Stimulated activated CD4-positive, alpha-beta T cell treated with anti-CD3 and anti-CD28 coated beads, Interleukin-4, amount 100 ng/mL, for 48 hours (primary cell): ENCODE results near the gene VPS72.

Experiments used
- DNase-seq, 2 donors: peaks; one replicate each; pipeline ENCODE4 v3.0.0-alpha.2; 2020; ENCODE audit warnings: low read depth in 2 of 2

VPS72 gene

DNA sequence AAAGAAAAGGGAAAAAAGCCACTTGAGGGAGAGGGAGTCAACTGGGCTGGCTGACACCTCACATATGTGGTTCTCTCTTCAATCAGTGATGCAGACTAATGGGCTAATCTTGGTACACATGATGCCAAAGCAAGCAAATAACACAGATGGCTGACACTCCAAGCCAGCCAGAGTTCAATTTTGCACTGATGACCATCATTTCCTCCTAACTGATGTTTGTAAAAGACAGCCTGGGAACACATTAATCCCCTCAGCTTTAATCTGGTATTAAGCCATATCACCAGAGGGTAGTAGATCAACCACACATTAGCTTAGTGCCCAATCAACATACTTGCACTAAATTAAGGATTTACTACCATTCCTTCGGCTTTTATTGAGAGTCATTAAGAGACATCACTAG, 2.8 kb downstream of the VPS72 start:
- DNase-seq: no peak

DNA sequence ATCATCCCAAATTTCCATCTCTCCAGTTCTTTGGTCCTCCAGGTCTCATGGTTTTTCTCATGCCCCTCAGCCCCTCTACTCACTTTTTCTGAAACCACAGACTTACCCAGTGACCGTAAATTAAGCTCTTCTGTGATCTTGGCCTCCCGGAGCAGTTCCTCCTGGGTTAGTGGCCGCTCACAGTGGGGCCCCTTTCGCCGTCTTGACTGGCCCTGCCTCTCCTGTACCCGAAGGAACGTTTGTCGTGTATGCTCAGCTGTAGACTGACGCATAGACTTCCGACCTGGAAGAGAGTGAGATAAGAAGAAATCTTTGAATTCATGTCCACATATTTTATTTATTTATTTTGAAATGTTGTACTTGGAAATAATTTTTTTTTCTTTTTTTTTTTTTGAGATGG, 5.8 kb downstream of the VPS72 start:
- no peak for DNase-seq

DNA sequence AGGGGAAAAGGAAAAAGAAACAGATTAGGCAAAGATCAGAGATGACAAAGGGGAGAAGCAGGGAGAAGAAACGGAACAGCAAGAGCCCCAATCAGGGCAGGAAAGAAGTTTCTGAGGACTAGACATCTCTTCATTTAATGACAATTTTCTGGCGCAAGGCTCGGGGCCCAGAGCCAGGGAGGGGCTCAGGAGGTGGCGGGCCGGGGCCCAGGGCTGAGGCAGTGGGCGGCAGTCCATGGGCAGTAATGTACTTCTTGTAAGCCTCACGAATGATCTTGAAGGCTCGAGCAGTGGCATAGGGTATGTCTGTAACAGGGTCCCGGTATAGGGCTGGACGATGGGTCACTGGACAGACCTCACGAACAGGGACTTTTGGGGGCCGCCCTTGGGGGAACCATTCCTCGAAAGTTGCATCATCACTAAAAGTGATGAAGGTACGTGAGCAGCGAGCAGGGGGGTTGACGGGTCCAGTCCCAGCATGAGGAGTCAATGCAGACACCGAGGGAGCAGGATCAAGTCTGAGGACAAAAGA, 13.4 kb downstream of the VPS72 start:
- no peak for DNase-seq

DNA sequence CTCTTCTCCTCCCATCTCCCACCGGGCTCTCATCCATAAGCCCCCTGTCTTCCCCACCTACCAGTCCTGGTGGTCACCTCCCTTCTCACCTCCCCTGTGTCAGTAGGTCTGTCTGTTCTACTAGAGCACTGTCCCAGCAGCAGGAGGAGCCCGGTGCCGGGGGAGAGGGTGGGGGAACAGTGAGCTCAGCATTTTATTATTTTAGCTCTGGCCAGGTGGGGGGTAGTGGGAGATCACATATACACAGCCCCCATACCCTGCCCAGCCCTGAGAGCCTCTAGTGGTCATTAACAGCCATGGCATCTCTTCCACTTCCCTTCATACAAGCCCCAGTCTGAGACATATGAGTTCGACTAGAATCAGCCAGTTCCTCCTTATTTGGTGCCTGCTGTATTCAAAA, 14.1 kb downstream of the VPS72 start, which contains the start of gene TMOD4:
TSS of gene TMOD4 (minus strand) at position 119 of the 400 bp plus-strand sequence. CDS start 1,106 bp downstream, outside the sequence.
- DNase-seq: no peak

DNA sequence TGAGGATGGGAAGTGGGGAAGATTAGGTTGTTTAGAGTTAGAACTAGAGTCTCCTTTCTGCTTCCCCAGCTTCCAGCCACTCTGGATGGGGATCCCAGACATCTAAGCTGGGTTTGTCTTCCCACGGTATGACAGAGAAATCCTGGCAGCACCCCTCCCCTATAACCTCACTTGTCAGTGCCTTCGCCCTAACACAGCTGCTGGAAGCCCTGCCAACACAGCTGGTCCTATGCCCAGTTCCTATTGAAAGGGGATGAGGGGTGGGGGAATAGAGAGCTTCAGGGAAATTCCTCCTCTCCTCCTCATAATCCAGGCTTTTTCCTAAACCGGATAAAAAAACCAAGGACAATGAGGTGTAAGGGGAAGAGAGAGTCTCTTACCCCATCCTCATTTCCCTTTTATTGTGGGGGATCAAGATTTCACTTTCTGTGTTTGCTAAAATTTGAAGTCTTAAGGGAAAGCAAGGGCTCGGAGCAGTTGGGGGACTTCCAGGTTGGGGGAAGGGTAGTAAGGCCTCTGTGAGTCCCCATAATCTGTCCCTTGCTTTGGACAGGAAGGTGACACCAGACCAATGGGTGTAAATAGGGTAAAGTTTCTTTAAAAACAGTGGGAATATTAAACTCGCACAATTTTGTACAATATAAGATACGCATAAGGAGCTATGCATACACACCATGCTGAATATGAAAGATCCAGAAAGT, 14.8 kb downstream of the VPS72 start:
- no peak for DNase-seq

DNA sequence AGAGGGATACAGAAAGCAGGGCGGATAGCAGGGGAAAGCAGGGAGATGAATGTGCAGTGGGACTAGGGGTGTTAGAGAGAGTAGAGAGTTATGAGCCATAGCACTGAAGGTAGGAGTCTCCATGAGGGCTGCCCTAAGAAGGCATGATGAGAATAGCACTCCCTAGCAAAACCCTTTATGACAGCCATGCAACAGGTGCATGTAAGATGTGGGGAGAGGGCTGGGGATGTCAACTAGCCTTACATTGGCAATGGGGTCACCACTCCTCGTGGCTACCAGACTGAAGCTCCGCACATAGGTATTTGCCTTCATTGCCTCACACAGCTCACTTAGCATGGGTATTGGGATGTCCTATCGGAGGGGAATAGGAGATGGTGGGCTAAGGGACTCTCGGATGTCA, 18.8 kb downstream of the VPS72 start:
- no peak for DNase-seq

DNA sequence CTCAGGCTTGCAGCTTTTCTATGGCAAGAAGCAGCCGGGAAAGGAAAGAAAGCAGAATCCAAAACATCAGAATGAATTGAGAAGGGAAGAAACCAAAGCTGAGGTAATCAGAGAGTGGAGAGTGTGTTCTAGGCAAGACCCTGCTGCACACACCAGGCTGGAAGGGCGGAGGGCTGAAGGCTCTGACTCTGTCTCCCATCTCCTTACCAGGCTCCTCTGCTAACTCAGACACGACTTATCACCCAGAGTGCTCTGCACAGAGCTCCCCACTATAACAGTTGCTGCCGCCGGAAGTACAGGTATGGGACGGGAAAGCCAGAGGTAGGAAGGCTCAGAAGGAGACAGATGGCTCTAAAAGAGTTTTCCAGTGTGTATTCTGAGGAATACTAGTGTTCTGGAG, 22.9 kb downstream of the VPS72 start:
- no peak for DNase-seq

DNA sequence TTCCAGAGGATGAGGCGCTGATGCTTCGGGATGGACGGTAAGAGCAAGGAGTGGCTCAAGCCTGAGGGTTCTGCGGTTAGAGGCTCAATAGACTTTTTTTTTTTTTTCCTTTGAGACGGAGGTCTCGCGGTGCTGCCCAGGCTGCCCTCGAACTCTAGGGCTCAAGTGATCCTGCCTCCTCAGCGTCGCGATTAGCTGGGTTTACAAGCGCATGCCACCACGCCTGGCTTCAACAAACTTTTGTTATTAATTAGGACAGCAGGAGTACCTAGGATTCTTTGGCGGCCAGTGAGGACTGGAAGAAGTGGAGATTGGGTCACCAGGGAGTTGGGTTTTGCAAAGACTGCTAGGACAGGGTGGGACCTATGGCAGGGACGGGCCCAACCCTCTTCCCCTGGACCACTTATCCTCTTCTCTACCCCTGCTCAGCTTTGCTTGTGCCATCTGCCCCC, 23.5 kb downstream of the VPS72 start:
- no peak for DNase-seq

DNA sequence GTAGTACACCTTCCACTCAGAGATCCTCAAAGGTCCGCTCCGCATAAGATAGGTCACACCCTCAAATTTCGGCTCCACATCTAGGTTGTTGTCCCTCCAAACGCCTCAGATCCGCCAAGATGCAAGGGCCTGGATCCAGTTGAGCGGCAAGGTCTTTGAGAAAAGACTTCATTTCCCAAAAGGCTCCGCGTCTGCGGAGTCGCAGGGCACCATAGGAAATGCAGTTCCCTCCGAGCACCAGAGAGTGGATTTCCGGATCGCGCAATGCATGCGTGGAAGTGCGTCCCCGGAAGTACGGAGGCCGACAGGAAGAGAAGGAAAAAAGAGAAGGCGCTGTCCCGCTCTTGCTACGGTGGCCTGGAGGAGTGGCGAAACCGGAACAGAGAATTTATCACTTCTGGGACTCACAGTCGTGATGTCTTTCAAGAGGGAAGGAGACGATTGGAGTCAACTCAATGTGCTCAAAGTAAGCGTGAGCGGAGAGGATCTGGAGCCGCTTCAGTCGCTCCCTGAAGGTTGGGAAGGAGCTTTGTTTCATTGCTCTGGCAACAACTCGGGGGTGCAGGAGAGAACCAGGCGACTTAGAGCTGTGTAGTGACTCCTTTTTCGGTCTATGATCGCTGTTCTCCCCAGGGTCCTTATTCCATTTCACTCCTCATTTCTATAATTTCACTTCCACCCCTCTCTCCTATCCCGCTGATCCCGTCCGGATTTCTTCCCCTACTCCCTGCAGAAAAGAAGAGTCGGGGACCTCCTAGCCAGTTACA, 24.1 kb downstream of the VPS72 start, which contains the start of the genes LYSMD1 and SCNM1:
TSS of gene LYSMD1 (minus strand) at position 165 of the 767 bp plus-strand sequence. CDS start 644 bp downstream, outside the sequence.
TSS of gene SCNM1 (plus strand) at position 407 of the 767 bp plus-strand sequence. CDS start at position 416, 9 bp downstream.
- DNase-seq: peak; percentile 92 to 95

DNA sequence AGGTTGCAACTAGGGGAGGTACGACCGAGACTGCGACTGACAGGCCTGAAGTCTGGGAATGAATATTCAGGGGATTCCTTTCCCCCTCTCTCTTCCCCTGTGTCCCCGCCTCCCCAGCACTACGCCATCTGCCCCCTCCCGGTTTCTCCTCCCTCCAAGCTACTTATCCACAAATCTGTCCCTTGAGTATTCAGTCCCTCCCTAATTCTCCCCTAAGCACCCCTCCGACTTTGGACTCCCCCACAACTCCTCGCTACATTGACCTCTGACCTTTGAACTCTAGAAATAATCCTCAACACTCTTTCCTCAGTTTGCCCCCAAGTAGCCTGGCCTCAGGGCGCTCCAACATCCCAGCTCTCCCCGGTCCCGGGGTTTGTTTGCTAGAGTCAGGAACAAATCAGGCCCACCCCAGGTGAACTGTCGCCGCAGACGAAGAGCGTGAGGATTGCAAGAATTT, 24.7 kb downstream of the VPS72 start:
- DNase-seq: no peak

DNA sequence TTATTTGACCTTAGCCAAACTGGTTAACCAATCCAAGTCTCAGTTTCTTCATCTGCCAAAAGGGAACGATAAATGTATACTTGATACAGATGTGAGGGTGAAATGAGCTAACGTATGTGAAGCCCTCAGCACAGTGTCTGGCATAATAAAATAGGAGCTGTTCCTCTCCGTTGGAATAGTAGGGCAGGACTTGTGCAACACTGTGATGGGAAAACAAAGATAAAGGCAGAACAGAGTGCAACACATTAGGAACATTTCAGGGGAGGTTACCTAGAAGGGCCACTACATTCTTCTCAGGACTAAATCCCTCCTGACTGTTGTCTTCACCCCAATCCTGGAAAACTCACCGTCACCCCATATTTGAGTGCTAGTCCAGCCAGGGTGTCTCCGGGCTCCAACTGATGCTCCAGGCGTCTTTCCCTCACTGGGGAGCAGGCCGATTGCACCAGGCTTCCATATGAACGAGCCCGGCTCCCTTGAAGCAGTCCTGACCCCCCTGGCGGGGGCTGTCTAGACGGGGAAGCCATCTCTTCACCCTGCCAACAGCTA, 25.2 kb downstream of the VPS72 start:
- DNase-seq: no peak

DNA sequence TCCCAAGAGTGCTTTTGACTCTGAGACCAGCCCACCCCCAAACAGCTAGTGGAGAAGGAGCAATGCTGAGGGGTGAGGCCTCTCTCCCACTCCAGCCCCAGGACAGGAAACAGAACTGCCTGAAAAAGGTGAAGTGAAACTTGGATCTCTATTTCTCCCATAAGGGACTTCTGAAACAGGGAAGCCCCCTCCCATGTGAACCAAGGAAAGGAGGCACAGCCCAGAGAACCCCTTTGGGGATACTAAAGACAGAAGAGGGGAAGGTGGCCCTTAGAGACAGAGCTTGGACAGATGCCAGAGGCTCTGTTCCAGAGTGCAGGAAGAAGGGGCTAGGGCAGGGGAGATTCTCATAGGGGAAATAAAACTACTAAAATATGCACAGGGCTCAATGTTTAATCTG, 30.6 kb downstream of the VPS72 start:
- no peak for DNase-seq

DNA sequence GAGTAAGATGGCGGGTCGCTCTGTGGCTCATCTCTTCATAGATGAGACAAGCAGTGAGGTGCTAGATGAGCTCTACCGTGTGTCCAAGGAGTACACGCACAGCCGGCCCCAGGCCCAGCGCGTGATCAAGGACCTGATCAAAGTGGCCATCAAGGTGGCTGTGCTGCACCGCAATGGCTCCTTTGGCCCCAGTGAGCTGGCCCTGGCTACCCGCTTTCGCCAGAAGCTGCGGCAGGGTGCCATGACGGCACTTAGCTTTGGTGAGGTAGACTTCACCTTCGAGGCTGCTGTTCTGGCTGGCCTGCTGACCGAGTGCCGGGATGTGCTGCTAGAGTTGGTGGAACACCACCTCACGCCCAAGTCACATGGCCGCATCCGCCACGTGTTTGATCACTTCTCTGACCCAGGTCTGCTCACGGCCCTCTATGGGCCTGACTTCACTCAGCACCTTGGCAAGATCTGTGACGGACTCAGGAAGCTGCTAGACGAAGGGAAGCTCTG, 31.2 kb downstream of the VPS72 start:
- no peak for DNase-seq

DNA sequence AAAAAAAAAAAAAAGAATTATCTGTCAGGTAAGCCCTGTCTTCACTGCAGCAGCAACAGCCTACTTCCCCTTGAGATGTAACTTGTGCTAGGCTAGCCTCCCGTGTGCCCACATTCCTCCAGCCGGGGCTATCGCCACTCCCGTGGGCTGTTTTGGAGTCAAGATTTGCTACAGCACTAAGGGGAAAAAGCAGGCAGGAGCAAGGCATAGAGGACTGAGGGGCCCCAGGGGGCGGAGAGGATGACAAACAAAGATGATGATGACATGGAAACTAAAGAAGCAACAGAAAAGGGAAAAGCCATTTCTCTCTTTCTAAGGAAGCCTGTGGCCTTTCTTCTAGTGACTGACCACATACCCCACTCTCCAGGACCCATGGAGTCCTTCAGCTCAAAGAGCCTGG, 31.7 kb downstream of the VPS72 start:
- peak; percentile 48 to 54 for DNase-seq

DNA sequence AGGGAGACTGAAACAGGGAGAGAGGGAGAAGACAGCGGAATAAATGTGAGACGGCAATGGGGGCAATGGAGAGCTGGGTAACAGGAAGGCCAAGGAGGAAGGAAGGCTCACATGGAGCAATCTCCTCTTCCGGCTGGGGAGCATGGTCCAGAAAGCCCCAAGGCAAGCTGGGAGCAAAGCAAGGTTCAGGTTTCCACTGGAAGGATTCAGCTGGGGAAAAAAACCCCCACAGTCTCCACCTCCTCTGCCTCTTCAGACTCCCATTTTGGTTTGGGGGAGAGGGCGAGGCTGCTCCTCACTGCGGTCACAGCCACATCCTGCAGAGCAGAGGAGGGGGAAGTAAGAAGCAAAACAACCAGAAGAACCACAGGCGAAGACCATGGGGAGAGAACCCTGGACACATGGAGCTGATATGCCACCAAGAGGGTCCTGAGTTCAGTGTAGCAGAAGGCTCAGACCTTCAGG, 32.9 kb downstream of the VPS72 start:
- peak; percentile 43 to 64 for DNase-seq

DNA sequence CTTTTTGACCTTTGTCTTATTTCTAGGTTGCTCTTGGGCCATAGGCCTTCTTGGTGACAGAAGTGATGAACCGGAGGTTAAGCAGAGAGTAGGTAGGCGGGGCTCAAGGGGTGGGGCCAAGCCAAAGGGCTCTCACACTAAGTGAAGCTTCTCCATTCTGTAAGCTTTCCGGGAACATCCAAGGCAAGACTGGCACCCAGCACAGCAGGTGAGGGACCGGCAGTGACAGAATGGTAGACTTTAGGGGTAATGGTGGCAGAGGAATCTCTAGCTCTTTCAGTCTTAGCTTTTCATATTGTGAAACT, 33.5 kb downstream of the VPS72 start, which contains the start of gene TNFAIP8L2:
TSS of gene TNFAIP8L2 (plus strand) at position 135 of the 305 bp plus-strand sequence. CDS start 2,049 bp downstream, outside the sequence.
- peak; percentile 70 to 83 for DNase-seq

DNA sequence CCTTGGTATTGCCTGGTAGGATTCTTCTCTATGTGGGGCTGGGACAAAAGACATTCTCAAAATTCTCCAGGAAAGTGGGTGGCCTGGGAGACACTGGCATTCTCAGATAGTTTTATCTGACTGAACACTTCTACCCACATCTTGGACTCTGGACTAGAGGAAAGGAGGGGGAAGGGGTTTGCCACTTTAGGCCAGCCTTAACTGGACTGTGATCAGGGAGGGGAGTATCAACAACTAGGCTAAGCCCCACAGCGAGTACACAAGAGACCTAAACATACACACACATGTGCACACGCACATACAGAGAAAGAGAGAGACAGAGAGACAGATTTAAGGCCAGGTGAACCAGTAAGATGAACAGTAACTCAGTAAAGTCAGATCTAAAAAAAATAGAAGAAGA, 42.3 kb downstream of the VPS72 start:
- DNase-seq: no peak

DNA sequence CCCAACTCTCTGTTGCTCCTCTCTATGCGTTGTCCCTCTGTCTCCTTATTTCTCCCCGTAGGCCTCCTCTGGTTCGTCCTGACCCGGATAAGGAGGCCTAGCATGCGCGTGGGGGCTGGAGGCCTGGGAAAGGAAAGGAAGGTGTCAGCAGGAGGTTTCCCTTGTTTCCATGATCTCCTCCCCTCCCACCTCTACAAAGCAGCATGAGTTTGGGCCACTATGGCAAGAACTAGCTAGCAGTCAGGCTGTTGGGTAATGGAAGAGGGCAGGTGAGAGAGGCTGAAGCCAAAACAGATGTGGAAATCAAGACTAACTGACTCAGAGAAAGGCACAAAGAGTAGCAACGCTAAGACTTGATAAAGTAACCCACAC, 42.9 kb downstream of the VPS72 start:
- no peak for DNase-seq

DNA sequence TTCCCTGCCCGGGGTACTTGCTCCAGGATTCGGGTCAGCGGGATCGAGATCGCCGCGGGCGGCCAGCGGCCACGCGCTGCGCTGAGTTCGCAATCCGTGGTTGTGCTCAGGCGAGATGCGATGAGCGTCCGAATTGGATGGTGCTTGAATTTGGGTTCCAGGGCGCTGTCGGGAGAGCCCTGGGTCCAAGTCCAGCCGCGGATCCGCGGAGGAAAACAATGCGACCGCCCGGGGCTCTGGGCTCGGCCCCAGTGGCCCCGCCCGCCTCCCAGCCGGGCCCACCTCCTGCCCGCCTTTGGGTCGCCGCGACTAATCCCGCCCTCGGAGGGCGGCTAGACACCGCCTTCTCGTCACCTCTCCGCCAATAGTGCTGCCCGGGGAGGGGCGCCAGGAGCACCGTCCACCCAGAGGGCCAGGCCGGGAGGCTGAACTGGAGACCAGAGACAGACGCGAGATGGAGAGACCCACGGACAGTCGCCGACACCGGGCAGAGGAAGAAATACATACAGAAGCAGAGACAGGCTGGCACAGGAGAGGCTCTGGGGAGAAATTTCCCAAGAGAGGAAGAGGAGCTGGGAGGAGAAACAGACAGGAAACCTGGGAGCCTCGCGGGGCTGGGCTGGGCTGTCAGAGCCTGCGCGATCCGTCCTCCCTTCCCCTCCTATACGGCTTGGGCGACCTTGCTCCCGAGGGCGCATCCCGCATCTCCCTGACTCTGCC, 43.4 kb downstream of the VPS72 start, which contains the start of gene SEMA6C:
TSS of gene SEMA6C (minus strand) at position 220 of the 720 bp plus-strand sequence. CDS start 4,010 bp downstream, outside the sequence.
- peak; percentile 75 to 86 for DNase-seq

DNA sequence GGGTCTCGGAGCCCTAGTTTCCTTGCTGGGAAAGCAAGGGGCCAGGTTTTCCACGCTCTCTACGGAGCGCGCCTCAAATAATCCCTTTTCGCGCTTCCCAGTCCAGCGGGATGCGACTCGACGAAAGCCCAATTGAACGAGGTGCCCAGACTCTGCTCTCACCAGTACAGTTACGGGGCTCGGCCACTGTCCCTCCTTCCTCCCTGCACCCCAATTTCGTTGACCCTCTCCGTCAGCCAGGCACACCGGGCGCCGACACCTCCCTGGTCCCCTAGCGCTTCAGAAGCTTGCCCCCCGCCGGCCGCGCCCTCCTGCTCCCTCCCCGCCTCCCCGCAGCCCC, 44.0 kb downstream of the VPS72 start:
- no peak for DNase-seq
